NCI-H2107 treated with DMSO at 0.1 percent for 48 hours (cell line): Measurements from ENCODE around the gene PVALEF.

Experiments
- DNase-seq: peaks from one replicate; lab custom pipeline; 2025; ENCODE audit not compliant: unreplicated experiment; lab: John Stamatoyannopoulos, UW

Gene PVALEF

DNA sequence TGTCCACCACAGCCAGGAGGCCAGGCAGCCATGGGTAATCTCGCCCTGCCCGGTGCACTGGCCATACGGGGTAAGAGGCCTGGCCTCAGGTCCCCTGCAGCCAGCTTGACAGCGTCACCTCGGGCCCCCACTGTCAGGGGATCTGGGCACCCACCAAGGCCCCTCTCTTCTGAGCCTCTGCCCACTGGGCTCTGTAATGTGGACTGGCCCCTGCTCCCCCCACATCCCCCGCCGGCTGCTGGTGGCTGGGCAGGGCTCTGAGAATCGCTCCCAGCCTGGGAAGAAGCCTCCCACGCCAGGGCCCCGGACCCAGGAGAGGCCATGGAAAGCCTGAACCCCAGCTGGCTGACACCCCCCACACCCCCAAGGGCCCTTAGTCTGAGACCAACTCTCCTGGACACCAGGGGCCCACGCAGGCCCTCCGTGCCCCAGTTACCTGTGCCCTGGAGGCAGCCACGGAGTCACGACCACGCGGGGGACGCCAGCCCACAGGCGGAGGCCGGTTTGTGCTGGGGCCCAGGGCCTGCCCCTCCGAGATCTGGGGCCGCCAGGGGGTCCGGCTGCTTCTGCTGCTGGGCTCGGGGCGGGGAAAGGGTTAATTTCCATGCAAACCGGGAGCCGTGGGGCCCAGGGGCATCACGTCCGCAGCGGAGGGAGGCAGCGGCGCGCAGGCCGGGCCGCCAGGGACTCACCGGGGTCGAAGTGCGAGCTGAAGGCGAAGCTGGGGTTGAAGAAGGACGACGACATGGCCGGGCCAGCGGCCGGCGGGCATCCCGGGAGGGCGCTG lies at the start of gene PVALEF:
Gene PVALEF, plus strand, starts transcription at position 262 of the 787 bp plus-strand sequence. CDS start 15,720 bp downstream, outside the sequence.
- DNase-seq, result no peak

DNA sequence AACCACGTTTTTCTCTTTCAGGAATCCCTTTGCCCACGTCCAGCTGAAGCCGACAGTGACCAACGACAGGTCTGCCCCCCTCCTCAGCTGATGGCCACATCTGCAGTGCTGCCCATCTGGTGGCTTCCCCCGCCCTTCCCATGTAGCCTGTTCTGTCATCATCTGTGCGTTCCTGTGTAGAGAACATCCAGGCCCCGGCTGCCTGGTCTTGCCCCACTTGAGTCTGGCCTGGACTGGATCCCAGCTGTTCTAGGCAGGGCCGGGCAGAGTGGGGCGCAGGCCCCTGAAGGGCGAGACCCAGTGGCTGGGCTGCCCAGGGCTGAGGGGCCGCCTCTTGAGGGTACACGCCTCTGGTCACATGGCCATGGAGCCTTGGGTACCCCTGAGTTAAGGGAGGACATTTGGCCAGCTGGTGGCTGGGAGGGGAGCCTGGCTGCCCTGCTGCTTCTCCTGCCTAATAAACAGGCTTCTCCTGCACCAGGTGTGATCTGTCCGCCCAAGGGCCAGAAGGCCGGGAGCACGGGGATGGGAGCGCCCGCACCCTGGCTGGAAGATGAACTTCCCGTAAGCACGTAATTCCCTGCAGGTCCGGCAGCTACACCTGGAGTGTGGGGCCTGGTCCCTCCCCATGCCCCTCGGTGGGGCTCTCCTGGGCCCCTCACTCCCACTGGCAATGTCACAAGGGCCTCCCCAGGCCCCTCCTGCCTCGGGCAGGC lies 49.4 kb upstream of the PVALEF start:
- DNase-seq, result no peak

DNA sequence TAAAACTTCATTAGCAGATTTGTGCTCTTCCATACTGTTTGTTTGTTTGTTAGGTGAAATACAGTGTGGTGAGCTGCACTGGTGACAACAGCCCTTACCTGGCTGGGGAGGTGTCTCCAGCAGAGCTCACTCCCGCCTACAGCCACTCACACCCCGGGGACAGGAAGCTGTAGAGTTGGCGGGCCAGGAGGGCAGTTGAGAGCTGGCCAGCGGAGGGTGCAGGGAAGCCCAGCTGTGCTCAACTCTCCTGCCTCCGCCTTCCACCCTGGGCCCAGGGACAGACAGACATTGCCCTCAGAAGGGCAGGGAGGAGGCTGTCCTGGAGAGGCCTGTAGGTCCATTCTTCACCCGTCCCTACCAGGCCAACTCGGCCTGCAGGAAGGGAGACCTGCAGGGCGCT lies 48.6 kb upstream of the PVALEF start:
- no peak for DNase-seq

DNA sequence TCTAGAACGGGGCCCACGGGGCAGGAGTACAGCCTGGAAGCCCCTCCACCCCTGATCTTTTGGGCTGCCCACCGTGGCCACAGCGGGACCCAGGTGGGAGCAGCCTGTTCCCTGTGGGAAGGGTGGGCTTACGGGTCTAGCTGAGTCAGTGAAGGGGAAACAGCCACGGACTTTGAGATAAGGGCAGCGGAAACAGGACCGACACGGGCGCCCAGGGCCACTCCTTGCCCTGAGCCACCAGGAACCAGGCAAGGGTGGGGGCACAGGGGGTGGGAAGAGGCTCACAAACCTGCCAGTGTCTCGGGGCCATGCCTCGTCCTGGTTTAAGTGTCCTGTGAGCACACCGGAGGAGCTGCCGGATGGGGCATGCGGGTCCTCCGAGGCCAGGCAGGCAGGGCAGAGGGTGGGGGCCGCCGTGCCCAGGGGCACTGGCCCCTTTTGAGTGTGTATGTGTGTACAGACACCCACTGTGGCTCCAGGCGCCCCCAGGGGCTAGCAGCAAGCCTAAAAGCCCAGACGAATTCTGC lies 47.6 kb upstream of the PVALEF start:
- DNase-seq, result no peak

DNA sequence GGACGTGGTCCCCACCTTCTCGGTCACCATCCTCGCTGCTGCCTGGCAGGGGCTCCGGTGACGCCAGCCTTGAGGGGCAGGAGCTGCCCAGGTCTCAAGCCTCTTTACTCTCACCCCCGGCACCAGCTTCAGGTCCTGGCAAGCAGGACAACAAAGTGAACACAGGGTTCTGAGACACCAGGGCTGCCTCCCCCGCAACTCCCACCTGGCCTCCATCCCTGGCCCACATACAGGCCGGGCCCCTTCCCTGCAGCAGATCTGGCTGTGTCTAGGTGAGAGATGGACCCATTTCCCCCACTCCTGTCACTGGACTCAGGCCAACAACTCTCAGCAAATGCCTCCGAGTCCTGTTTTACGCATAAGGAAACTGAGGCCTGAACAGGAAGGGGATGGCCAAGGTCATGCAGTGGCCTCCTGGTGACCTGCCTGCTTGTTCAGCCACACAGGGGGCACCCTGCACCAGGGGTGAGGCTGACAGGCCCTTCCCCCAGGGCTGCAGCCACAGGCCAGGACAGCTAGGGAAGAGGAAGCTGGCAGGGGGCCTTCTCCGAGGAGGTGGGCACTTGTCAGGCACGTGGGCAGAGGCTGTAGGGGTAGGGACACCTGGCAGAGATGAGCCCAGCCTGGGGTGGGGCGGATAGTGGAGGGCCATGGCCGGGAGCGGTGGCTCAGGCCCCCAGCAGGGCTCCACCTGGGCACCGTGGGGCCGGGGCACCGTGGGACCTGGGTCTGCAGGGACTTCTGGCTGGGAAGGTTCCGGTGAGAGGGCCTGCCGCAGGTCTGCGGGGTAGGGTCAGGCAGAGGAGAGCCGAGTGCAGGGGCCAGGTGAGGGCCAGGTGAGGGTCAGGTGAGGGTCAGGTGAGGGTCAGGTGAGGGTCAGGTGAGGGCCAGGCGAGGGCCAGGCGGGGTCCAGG lies 46.7 kb upstream of the PVALEF start:
- no peak for DNase-seq

DNA sequence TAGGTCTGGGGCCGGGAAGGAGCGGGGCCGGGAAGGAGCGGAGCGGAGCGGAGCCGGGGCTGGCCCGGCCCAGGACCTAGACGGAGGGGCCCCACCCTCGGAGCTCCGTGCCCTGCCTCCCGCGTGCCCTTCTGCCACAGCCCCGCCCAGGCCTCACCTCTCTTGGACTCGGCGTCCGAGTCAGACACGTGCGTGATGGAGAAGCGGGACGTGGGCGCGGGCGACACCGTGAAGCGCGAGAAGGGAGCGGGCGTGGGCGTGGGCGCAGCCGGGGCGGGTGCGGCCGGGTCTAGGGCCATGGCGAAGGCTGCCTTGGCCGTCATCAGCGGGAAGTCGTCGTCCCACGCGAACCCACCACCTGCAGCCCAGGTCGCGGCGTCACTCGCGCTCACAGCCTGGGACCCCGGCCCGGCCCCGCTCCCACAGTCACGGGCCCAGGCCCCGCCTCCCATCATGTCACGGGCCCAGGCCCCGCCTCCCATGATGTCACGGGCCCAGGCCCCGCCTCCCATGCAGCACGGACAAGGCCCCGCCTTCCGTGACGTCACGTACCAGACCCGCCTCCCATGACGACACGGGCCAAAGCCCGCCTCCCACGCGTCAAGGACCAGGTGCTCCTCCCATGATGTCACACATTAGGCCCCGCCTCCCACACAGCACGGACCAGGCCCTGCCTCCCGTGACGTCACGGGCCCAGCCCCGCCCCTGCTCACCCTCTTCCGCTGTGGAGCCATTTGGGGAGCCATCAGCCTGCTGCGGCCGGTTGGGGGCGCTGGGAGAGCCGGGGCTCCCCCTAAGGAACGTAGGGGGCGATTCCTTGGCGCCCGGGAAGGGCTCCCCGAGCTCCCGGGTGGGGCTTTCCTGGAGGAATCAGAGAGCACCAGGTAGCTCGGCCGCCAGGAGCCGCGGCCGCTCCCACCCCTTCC lies 45.8 kb upstream of the PVALEF start:
- DNase-seq, result no peak

DNA sequence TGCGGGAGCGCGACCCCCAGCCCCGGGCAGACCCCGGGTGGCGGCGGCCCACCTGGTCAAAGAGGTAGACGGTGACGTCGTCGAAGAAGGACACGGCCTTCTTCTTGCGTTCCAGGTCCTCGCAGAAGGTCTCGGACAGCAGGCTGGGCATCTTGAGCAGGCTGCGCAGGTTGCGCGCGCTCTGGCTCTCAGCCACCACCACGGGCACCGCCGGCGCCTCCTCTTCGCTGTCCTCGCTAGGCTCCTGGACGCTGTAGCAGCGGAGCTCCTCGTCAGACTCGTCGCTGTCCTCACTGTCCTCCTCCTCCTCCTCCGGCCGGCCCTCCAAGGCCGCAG lies 45.2 kb upstream of the PVALEF start:
- DNase-seq, result no peak

DNA sequence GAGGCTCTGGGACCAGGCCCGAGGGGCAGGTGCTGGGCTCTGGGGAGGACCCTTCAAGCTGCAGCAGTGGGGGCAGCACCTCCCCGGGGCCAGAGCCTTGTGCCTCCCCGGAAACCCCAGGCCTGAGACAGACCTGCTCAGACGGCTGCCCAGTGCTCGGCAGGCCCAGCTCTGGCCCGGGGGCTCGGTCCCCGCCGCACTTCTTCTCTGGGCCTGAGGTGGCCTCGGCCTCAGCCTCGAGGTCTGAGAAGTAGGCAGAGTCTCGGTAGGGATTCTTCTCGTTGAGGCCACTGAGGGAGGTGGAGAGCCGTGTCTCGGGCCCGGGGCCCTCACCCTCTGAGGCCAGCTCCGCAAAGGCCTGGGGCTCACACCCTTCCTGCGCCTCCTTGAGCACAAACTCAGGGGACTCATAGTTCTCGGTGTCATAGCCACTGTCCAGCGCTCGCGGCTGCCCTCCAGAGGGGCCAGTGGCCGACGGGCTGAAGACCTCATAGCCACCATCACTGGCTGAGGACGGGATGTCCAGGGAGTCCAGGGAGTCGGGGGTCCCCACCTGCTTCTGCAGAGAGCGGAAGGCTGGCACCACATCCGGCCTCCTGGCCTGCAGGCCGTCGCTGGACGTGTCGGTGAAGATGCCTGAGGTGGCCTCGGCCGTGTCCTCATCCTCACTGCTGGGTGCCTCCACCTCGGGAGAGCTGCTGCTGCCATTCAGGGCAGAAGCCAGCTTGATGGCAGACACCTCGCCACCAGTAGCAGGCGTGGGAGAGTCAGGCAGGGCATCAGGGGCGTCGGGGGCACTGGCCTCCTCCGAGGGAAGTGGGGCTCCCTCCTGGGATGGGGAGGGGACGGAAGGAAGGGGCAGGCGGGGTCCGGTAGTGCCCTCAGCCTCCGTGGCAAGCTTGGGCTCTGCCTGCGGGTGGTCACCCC lies 44.3 kb upstream of the PVALEF start:
- no peak for DNase-seq

DNA sequence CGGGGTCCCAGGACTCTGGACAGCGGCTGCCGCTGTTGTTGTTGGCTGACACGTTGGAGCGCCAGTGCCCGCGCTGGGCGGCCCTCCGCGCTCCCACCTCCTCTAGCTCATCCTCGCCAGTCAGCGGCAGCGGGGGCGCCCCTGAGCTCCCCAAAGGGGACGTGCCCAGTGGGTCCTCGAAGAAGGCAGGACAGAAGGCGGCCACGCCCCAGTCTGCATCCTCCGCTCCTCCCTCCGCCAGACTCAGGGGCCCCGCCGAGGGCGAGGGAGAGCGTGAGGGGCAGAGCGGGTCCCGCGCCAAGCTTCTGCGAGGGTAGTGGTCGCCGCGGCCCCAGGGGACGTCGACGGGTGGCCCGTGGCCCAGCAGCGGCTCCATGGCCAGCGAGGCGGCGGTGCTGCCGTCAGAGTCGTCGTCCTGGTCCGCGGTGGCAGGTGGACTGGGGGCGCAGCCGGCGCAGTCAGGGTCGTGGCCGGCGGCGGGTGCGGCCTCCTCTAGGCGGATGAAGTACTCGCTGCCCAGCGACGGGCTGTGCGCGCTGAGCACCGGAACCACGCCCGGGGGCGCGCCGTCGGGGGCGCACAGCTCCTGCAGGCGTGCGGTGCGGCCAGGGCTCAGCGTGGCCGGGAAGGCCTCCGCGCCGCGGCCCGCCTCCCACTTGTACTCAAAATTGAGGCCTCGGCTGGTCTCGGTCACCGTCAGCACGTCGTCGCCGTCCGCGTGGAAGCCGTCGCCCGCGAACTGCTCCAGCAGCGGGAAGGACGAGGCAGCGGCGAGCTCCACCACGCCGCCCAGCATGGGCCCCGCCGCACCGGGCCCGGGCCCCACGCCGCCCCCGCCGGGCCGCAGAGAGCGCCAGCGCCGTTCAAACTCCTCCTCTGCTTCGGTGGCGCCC lies 43.2 kb upstream of the PVALEF start:
- no peak for DNase-seq

DNA sequence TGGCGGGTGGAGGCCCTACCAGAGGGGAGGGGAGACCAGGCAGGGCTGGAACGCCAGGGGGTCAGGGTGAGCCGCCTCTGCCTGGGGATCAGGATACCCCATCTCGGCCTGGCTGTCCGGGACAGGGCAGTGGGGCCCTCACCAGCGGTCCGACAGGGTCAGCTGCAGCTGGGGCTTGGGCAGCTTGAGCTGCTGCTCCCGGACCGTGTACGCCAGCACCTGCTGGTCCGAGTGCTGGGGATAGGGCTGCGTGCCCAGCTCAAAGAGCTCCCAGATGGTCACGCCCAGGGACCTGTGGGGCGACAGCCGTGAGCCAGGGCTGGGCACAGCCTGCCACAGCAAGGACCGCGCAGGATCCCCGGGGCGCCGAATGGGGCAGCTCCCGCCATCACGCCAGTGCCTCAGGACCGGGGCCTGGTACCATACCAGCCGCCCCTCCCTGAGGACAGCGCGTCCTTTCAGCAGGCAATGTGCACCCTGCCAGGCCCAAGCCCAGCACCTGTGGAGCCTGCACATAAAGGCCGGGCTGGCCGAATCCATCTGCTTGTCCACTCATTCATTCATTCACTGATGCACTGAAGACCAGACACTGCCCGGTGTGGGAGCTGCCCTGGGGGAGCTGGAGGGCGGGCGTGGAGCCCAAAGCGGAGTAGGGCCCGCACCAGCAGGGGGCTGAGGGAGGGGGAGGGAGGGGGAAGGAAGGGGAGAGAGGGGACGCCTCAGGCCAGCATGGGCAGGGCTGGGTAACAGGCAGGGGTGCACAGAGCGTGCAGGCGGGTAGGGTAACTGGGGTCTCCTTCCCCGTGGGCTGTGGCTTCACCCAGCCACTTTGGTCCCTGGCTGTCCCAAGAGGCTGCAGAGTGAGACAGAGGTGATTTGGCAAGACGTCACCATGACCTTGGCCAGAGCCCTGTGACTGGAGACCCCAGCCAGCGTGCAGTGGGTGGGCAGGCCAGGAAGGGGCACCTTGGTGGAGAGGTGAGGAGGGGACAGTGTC lies 42.0 kb upstream of the PVALEF start:
- DNase-seq, result no peak

DNA sequence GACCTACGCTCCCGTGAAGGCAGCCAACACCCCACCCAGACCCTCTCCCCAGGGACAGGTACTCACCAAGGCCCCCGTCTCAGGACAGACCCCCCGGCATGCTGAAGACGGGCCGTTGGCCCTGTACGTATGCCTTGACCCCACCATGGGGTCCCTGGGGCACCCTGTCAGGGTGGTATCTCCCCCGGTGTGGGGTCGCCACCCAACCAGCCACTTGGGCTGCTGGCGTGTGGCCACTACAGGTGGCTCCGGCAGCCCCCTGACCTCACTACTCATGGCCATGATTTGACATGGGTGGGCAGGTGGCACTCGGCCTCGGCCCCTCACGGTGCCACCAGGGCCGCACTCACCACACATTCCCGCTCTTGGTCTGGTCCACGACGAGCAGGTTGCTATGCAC lies 40.9 kb upstream of the PVALEF start:
- DNase-seq, result no peak

DNA sequence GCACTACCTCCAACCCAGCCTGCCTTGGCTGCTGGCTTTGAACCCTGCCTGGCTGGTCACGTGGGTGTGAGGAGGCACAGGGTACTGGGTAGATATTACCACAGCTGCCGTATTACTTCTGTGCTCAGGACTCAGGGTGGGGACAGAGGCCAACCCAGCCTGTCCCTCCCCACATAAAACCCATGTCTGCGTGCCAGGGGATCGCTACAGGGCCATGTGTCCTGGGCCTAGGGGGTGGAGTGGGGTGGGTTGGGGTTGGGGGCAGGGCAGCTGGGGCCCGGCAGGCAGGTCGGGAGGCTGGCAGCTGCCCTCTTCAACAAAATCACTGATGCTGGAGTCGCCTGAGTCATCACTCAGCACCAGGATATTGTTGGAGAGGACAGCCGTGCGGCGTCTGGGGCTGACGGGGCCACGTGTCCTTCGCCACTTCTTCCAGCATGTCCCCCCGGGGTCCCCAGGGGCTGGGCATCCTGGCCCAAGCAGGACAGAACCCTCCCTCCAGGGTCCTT lies 39.7 kb upstream of the PVALEF start:
- no peak for DNase-seq

DNA sequence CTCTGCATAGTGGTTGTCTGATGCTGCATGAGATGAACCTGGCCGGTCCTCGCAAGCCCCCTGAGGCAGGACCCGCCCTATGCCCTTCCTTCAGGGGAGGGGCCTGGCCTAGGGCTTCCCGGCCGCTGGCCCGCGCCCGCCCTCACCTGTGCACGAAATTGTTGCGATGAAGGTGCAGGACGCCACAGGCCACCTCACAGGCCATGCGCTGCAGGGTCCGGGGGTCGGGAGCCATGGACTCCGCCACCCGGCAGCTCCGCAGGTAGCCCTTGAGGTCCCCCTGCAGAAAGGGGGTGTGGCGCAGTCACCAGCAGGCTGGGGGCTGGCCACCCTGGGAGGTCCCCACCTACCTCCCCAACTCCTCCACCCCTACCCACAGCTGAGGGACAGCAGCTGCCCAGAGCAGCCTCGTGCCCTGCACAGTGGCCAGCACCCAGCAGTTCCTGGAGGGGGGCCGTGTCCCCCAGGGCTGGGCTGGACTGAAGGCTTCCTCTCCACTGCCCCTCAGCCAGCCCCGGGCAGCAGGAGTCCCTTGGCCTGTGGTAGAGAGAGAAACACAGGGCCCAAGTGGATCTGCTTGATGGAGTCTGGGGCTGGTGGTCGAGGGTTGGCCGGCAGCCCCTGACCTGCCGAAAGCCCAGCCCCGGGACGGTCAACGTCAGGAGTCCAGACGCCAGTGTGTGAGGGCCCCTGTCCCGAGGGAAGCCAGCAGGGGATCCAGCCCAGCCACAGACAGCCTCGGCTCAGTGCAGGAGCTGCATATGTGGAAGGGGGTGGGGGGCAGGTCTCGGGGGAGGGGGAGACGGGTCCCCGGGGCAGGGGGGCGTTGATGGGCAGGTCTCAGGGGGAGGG lies 38.8 kb upstream of the PVALEF start:
- DNase-seq, result no peak

DNA sequence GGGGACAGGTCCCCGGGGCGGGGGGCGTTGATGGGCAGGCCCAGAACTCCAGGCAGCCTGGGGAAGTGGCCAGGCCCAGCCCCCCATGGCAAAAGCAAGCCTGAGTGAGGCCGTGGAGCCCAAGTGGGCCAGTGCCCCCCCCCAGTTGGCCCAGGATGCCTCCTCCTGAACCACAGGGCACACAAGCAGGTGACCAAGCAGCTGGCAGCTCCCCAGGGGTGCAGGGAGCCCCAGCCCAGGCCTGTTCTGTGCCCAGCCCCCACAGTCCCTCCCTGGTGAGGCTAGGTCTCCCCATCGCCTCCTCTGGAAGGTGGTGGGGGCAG lies 38.2 kb upstream of the PVALEF start:
- DNase-seq, result no peak

DNA sequence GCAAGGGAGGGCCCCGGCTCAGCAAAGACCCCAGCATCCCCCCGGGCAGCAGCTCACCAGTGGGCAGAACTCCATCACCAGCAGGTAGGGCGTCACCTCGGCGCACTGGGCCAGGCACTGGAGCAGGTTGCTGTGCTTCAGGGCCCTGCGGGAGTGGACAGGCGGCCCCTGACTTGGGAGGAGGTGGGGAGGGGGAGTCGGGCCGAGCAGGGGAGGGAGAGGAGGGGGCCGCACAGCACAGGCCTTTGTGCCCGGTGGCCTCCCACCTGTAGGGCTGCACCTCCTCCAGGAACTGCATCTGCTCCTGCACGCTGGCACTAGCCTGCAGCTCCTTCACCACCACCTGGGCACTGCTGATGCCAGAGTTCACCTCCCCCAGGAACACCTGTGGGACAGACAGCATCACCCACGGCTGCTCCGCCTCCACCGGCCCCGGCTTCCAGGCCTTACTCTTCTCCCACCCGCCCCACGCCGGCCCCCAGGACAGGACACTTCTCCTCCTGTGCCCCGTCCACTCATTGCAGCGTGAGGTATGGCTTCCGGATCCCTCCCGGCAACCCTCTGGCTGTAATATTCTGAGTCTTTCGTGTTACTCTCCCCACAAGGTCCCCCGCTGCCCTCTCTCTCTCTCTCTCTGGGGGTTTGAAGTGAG lies 37.7 kb upstream of the PVALEF start:
- DNase-seq, result no peak

DNA sequence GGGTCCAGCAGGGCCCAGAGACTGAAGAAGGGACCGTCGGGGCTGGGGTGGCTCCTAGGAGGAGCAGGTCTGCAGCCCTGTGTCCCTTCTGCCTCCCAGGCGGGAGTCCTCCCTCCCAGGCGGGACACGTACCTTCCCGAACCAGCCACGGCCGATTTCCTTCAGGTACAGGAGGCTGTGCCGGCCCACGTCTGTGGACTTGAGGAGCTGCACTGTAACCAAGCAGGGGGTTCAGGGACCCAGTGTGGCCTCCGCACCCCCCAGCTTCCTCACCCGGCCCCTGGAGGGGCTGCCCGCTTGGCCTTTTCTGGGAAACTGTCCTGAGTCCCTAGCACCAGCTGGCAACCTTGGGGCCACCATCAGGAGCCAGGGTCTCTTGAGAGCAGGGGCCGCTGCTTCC lies 37.0 kb upstream of the PVALEF start:
- DNase-seq, result no peak
